ENCODE results near the gene CBLN2. TPM values are rescaled to one million over a fixed set of nuclear protein-coding genes. Genes with fewer than 3 reads are reported as not detected.

The CBLN2 gene
- total and polyA plus RNA-seq, 2 donors (not counting 3 experiments of a cell fraction or from before 2014, with no cell fraction given), result 0.55 to 1.1 TPM

GRCh38 chr18:72502671-72503431 lies 41.3 kb downstream of the CBLN2 start:
- H4K20me1 ChIP-seq (replicated peaks; ENCODE audit: control insufficient read depth, extremely low read depth, insufficient read depth, low read length), result no peaks in the 10 kb centered on the region
- TF ChIP-seq GATA2 (IDR thresholded peaks at IDR 0.05; ENCODE audit: insufficient read depth, insufficient read length, low read depth, low read length) (no peak), POLR2A (IDR thresholded peaks at IDR 0.05; ENCODE audit: low read depth, low read length) (no peak), EZH2 (IDR thresholded peaks at IDR 0.05; ENCODE audit: borderline replicate concordance, low read depth, low read length, severe bottlenecking) (no peak), MYC (IDR thresholded peaks at IDR 0.05; ENCODE audit: low read depth, low read length) (no peak), POLR2AphosphoS5 (IDR thresholded peaks at IDR 0.05; ENCODE audit: insufficient read depth, low read depth, low read length) (no peak), JUN (IDR thresholded peaks at IDR 0.05; ENCODE audit: borderline replicate concordance, insufficient read depth, insufficient read length, low read depth) (no peak), FOS (IDR thresholded peaks at IDR 0.05; ENCODE audit: borderline replicate concordance, insufficient read depth, low read length) (no peak), CTCF (IDR thresholded peaks at IDR 0.05; ENCODE audit: extremely low read depth in 1 of 2, insufficient read depth in 1 of 2, low read depth in 1 of 2, low read length in 2 of 2) (no peak)
- TF ChIP-seq, protein P1, sequence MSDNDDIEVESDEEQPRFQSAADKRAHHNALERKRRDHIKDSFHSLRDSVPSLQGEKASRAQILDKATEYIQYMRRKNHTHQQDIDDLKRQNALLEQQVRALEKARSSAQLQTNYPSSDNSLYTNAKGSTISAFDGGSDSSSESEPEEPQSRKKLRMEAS (IDR thresholded peaks at IDR 0.05; ENCODE audit: insufficient read depth, insufficient read length), result no peak
- no peaks in the 10 kb centered on the region for H3K4me1 ChIP-seq (ENCODE audit: control insufficient read depth, extremely low read depth, insufficient read depth, low read length)
- no peaks in the 10 kb centered on the region for H3K9me3 ChIP-seq (replicated peaks; ENCODE audit: control insufficient read depth, insufficient read depth, low read length)
- dilution Hi-C loops (cut with MboI; ENCODE audit: extremely low pct_ligation_motif_present, low sequenced_read_pairs), result no loop called here
- no peak overlapping the region for H3K4me3 ChIP-seq (replicated peaks in 1 of 3; ENCODE audit: insufficient read depth in 1 of 3, low read depth in 1 of 3, low read length in 3 of 3)
- BruUV-seq (replicated peaks), result no TSS peak
- no peak overlapping the region for H3K9ac ChIP-seq (replicated peaks; ENCODE audit: extremely low read depth, insufficient read depth, low read length)
- intact Hi-C loops (cut with micrococcal nuclease), result no loop called here
- no peak overlapping the region for H3K27ac ChIP-seq (ENCODE audit: insufficient read depth, low read depth, low read length)
- no peaks in the 10 kb centered on the region for H3K27me3 ChIP-seq (ENCODE audit: control insufficient read depth in 2 of 2, insufficient read depth in 2 of 2, low read length in 2 of 2)
- no peak overlapping the region for H3K4me2 ChIP-seq (ENCODE audit: insufficient read depth, low read length)
- POLR2A ChIA-PET, result no interaction called here
- H3K9me1 ChIP-seq (replicated peaks; ENCODE audit: control insufficient read depth, extremely low read depth, insufficient read depth, low read length), result no peaks in the 10 kb centered on the region
- no peak for FAIRE-seq
- H3K36me3 ChIP-seq (ENCODE audit: control insufficient read depth in 2 of 2, extremely low read depth in 1 of 2, insufficient read depth in 2 of 2, low read length in 2 of 2), result no peaks in the 10 kb centered on the region
- CTCF ChIA-PET, result no interaction called here
- no peak overlapping the region for H2AFZ ChIP-seq (ENCODE audit: low read depth, low read length)
- no peak for DNase-seq (ENCODE audit: low read depth, low spot score)
- H3K79me2 ChIP-seq (ENCODE audit: control insufficient read depth, insufficient read depth, low read length), result no peaks in the 10 kb centered on the region
